GM19452 (cell line): ENCODE results near the gene TUBA3D.
A peak's percentile ranks its signal among the peaks of the same experiment; 100 is the strongest.
"Not testable (repeated sequence)": the region's sequence is repeated elsewhere in the genome, so short reads cannot be mapped to it uniquely, and the experiment has no call there.

Experiments
- ATAC-seq: cut with Tn5 transposase; IDR thresholded peaks from one replicate; pipeline ENCODE4 v1.9.1; 2021; ENCODE audit not compliant: unreplicated experiment

The TUBA3D gene

DNA sequence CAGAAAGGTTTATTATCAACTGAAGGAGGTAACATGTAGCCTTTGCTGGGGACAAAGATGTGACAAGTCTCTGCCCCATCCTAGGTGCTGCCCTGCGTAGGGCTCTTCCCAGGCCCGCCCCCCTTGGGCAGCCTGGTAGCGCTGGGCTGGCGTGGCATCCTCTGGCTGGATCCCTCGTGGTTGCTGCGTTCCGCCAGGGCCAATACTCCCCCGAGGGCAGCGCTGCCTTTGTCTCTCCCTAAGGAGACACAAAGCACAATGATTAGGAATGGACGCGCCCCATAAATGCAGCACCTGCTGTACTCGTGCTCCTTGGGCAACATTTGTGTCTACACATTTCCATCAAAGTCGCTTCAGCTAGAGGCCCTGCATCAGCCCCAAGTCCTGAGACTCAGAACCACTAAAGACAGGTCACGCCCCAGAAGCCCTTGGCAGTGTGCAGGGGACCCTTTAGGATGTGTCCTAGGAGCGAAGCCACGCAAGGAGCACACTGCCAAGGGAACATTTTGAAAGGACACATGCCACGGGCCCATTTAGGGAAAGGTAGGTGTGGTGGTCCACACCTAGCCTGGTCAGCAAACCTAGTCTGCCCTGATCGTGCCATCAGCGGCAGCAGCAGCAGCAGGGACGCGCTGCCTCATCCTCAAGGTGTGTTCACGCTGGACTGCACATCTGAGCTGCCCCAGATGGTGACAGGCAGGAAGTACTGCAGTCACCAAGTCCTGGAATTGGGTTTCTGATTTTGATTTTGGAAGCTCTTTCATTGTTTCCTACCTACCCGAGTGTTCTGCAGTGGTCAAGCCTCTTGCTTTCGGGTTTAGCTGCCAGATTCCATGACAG, 8.3 kb downstream of the TUBA3D start:
- ATAC-seq = not testable (repeated sequence)

DNA sequence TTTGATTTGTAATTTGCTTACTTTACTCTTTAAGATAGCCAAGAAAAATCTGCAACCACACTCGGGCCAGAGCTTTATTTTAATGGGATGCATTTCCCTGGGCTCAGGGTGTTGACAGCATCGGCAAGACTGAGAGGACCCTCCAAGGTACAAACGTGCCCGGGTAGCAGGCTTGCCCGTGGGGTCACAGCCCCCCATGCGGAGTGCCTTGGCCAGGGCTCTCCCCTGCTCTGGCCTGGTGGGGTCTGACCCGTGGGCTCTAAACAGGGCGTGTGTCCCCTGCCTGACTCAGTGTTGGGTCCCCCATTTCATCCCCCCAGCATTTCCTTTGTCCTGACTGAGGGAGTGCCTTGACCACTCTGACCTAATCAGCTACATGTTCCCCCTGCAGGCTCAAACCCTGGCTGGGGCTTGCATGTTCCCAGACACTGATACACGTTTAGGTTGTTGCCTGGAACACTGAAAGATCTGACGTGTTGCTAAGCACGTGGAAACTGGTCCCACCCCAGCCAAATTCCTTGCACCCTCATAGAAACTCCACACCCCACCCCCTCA, 9.1 kb downstream of the TUBA3D start:
- not testable (repeated sequence) for ATAC-seq

- ATAC-seq = not testable (repeated sequence)
Measured at GRCh38 chr2:131486201-131486902, 10.4 kb downstream of the TUBA3D start.

GRCh38 chr2:131488306-131489205, 12.6 kb downstream of the TUBA3D start:
- no peak for ATAC-seq

- ATAC-seq = not testable (repeated sequence)
Measured at GRCh38 chr2:131490616-131491468, 14.9 kb downstream of the TUBA3D start.

DNA sequence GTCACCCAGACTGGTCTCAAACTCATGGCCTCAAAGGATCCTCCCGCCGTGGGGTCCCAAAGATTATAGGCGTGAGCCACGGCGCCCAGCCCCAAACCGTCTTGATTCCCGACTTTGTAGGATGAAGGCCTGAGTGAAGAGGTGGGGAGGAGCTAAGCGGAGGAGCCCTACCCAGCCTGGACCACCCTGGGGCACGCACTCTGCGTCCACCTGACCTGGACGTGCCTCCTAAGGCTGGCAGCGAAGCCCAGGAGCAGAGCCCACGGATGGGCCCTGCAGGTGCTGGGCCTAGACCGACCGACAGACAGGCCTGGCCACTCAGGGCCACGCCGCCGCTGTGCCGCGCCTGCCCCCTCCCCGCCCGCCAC, 15.5 kb downstream of the TUBA3D start:
- peak; percentile 2 for ATAC-seq

- peak; percentile 6 for ATAC-seq
Measured at GRCh38 chr2:131492015-131492417, 16.1 kb downstream of the TUBA3D start, which contains the start of gene MZT2A. Gene MZT2A (minus strand): TSS chr2:131492397. CDS start chr2:131492376, 21 bp downstream.

GRCh38 chr2:131492418-131493198, 16.7 kb downstream of the TUBA3D start:
- peak; percentile 79 for ATAC-seq

DNA sequence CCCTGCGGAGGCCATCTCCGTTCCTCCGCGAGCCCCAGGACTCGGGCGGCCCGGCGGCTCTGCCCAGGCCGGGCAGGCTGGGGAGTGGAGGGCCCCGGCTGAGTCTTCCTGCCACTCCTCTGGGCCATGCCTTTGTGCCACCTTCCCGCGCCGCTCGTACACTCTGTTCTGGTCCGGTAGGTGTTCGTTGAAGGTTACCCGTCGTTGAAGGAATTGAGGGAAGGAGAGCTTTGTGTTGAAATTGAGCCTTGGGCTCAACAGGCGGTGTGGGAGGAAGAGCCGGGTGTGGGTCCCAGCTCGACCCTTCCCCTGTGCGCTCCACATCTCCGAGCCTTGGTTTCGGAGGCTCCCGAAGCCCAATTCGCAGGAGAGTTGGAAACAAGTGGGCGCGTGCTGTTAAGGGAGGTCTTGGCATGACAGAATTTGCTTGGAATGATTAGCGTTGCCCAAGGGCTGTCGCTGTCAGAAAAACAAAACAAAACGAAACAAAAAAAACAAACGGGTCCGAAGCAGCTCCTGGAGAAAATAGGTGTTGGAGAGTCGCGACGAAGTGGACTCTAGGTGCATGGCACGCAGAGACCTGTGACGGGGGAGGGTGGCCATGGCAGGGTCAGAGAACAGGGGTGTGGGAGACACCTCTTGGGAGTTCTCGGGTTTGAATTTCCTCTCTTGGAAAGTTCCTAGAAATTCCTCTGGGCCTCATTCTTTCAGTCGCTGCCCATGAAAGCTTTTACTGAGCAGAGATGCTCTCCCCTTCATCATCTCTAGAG, 17.5 kb downstream of the TUBA3D start:
- peak; percentile 28 for ATAC-seq

DNA sequence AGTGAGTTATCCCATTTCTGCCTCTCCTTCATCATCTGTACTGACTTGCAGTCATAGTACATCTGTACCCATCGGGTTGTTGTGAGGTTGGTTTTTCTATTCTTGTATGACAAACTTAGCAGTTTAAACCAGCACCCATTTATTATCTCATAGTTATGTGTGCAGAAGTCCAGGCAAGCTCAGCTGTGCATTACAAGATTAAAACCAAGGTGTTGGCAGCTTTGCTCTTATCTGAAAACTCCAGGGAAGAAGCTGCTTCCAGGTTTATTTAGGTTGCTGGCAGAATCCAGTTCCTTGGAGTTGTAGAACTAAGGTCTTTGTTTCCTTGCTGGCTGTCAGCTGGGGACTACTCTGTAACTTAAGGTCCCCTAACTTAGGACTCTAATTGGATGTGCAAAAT, 19.6 kb downstream of the TUBA3D start:
- ATAC-seq = not testable (repeated sequence)

DNA sequence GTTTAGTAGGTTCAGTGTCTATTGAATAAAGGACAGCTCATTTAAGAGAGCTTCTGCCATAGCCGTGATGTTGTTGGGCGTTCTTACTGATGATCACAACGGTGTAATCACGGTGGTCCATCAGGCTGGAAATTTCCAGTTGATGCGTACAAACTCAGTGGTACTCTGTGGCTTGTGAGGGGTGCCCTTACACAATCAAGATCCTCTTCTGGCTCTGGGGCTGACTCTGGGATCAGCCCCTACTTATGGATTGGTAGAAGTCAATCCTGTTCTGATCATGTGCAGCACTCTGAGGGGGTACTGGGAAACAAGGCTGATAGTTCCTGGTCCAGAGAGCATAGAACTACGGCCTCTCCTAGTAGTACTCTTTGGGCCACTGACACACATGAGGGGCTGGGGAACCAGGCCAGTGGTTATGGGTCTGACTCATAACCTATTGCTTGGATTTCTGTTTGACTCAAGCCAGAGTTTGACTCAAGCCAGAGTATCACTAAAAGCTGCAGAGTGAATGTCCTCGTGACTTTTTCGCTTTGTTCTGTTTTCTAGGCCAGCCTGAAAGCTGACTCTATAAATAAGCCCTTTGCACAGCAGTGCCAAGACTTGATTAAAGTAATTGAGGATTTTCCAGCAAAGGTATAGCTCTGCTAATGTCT, 22.5 kb downstream of the TUBA3D start:
- ATAC-seq = peak; percentile 88

GRCh38 chr2:131503587-131503986, 27.7 kb downstream of the TUBA3D start:
- ATAC-seq = not testable (repeated sequence)

GRCh38 chr2:131504082-131504750, 28.3 kb downstream of the TUBA3D start:
- not testable (repeated sequence) for ATAC-seq

- ATAC-seq = no peak
Measured at GRCh38 chr2:131509615-131510014, 33.7 kb downstream of the TUBA3D start.

GRCh38 chr2:131511291-131511968, 35.5 kb downstream of the TUBA3D start:
- not testable (repeated sequence) for ATAC-seq

DNA sequence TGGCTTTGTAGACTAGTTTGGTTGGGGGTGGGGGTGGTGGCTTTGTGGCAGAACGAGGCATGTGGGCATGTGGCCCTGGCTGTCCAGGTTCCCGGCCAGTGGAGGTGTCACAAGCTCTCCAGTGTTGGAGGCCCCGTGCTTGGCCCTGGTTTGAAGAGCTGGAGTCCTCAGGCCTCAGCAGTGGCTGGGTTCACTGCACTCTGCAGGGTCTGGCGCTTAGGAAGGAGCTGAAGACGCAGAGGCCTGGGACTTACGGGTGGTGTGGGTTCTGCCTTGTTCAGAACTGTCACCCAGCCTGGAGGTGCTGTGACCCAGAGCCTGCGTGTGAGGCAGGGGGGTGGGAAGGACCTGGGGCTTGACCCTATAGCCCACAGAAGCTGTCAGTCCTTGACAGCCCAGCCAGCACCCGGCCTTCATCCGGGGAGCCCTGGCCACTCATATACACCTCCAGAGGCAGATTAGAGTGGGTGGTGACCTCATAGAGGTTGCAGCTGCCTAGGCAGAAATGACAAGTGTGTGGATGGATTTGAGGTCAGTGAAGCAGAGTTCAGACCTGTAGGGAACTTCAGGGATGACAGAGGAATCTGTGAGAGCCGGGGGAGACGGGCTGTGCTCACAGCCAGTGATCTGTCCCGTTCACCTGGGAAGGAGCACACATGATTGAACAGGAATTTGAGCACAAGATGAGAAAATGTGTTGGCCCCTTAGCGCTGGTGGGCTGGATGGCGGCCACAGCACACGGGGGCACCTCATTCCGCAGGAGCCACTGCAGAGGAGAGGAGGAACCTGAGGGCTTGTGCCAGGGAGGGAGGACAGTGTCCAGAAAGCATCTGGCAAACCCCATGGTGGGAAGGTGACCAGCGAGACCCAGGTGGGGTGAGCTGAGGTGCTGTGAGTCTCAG, 36.3 kb downstream of the TUBA3D start:
- not testable (repeated sequence) for ATAC-seq
